Fibroblast of lung (primary cell): ENCODE measurements around the gene CRACDL. TPM values are rescaled to one million over a fixed set of nuclear protein-coding genes. Genes with fewer than 3 reads are reported as not detected.
"Not testable (repeated sequence)": the region's sequence is repeated elsewhere in the genome, so short reads cannot be mapped to it uniquely, and the experiment has no call there.

Experiments used
- DNase-seq, 2 donors: peaks; one replicate each; pipeline versions ENCODE4 v3.0.0 to v3.0.0-alpha.2; 2010; ENCODE audit warnings: low read depth in 2 of 2
- H2AFZ ChIP-seq: 2 replicates; pipeline ENCODE4 v1.5.1; 2012; ENCODE audit warnings: low read length, control low read depth, inconsistent platforms
- H3K27ac ChIP-seq: 2 replicates; pipeline ENCODE4 v1.5.1; 2011; ENCODE audit warnings: low read length, control low read depth; ENCODE audit not compliant: insufficient read depth
- H3K27me3 ChIP-seq: 2 replicates; pipeline ENCODE4 v1.5.1; 2011; ENCODE audit warnings: mild to moderate bottlenecking, low read length; ENCODE audit not compliant: control insufficient read depth, insufficient read depth
- H3K36me3 ChIP-seq: 2 replicates; pipeline ENCODE4 v1.5.1; 2011; ENCODE audit warnings: low read length; ENCODE audit not compliant: control insufficient read depth, insufficient read depth
- H3K4me1 ChIP-seq: 2 replicates; pipeline ENCODE4 v1.5.1; 2011; ENCODE audit warnings: low read length; ENCODE audit not compliant: control insufficient read depth, insufficient read depth; ENCODE audit errors: extremely low read depth
- H3K4me2 ChIP-seq: 2 replicates; pipeline ENCODE4 v1.5.1; 2011; ENCODE audit warnings: low read length, control low read depth; ENCODE audit not compliant: insufficient read depth; ENCODE audit errors: extremely low read depth
- H3K4me3 ChIP-seq, 4 experiments: fragments of 200-600 bp in 1 of 4; sonication (generic) in 1 of 4; replicated peaks in 1 of 4; 2 replicates each; pipeline ENCODE4 v1.5.1; 2011 to 2016; ENCODE audit warnings: low read length in 4 of 4, low read depth in 3 of 4, mild to moderate bottlenecking in 3 of 4, control low read depth in 2 of 4, inconsistent platforms in 1 of 4, mixed read lengths in 1 of 4; ENCODE audit not compliant: insufficient read depth in 1 of 4; ENCODE audit errors: control extremely low read depth in 1 of 4
- H3K79me2 ChIP-seq: 2 replicates; pipeline ENCODE4 v1.5.1; 2012; ENCODE audit warnings: mild to moderate bottlenecking, low read length, inconsistent platforms; ENCODE audit not compliant: control insufficient read depth, insufficient read depth
- H3K9ac ChIP-seq: 2 replicates; pipeline ENCODE4 v1.5.1; 2011; ENCODE audit warnings: mild to moderate bottlenecking, low read length, control low read depth; ENCODE audit not compliant: insufficient read depth
- H3K9me3 ChIP-seq: 2 replicates; pipeline ENCODE4 v1.5.1; 2012; ENCODE audit warnings: low read depth, low read length; ENCODE audit not compliant: control insufficient read depth, insufficient read depth
- H4K20me1 ChIP-seq: 2 replicates; pipeline ENCODE4 v1.5.1; 2011; ENCODE audit warnings: low read length; ENCODE audit not compliant: control insufficient read depth, insufficient read depth; ENCODE audit errors: extremely low read depth
- CTCF ChIP-seq, 2 donors: IDR thresholded peaks in 1 of 2; conservative IDR thresholded peaks in 1 of 2; 1 replicate in 1 of 2; 2 replicates in 1 of 2; pipeline ENCODE4 v1.5.1; 2011 to 2012; ENCODE audit warnings: low read length in 2 of 2, control low read depth in 1 of 2, inconsistent platforms in 1 of 2, low read depth in 1 of 2, mild to moderate bottlenecking in 1 of 2
- EZH2 ChIP-seq: IDR thresholded peaks from 2 replicates; pipeline ENCODE4 v1.5.1; 2012; ENCODE audit warnings: low read length, control low read depth, mild to moderate bottlenecking; ENCODE audit errors: missing control alignments
- polyA plus RNA-seq, 2 donors: library from polyadenylated mRNA; depleted of rRNA in 1 of 2; stranded (reverse) in 1 of 2; unstranded in 1 of 2; fragments of >200 nt; gene quantifications; 2 replicates each; pipeline ENCODE4 v1.2.1, GENCODE V29; 2011 to 2012; ENCODE audit warnings: missing spikeins in 1 of 2
- total RNA-seq: library from RNA; depleted of rRNA; stranded (reverse); fragments of >200 nt; gene quantifications from 2 replicates; pipeline ENCODE4 v1.2.1, GENCODE V29; 2014

Gene CRACDL
- total and polyA plus RNA-seq, 2 donors (not counting 1 experiment from before 2014, with no cell fraction given): not detected

- H3K4me1 ChIP-seq: no peaks in the 10 kb centered on the region
- H3K9me3 ChIP-seq: no peaks in the 10 kb centered on the region
- no peak overlapping the region for H3K4me2 ChIP-seq
- no peaks in the 10 kb centered on the region for H3K27me3 ChIP-seq
- H3K27ac ChIP-seq: no peak overlapping the region
- no peak overlapping the region for H3K9ac ChIP-seq
- no peak overlapping the region for H3K4me3 ChIP-seq
- TF ChIP-seq CTCF (conservative IDR thresholded peaks at IDR 0.05 in 1 of 2, IDR thresholded peaks at IDR 0.05 in 1 of 2; ENCODE audit: low read depth in 1 of 2, low read length in 2 of 2) (no peak), EZH2 (no peak)
- no peaks in the 10 kb centered on the region for H3K36me3 ChIP-seq
- H3K79me2 ChIP-seq: no peaks in the 10 kb centered on the region
- H4K20me1 ChIP-seq: no peaks in the 10 kb centered on the region
- no peak overlapping the region for H2AFZ ChIP-seq
- DNase-seq: no peak
Measured at GRCh38 chr2:98882368-98882767, 53.7 kb downstream of the CRACDL start.

DNA sequence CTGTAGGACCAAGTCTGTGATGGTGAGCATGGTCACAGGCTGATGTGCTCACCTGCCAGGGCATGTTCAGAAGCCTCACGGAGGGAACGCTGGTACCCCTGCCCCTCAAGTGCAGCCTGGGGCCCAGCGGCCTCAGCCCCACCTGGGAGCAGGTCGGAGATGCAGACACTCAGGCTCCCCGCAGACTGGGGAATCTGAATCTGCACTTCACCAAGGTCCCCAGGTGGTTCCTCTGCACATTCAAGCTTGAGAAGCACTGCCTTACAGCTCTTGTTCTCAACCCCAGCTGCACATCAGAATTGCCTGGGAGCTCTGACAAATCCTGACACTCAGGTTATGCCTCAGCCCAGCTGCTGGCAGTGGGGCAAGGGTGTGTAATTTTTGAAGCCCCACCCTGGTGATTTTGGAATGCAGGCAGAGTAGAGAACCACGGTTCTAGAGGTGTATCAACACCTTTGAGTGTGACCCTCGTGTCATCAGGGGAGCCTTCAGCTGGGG lies 54.8 kb downstream of the CRACDL start:
- no peak overlapping the region for H3K27ac ChIP-seq
- no peaks in the 10 kb centered on the region for H3K36me3 ChIP-seq
- H3K9ac ChIP-seq: no peak overlapping the region
- H3K79me2 ChIP-seq: no peaks in the 10 kb centered on the region
- H3K9me3 ChIP-seq: no peaks in the 10 kb centered on the region
- DNase-seq: no peak
- H4K20me1 ChIP-seq: no peaks in the 10 kb centered on the region
- H3K4me2 ChIP-seq: no peak overlapping the region
- H3K4me1 ChIP-seq: no peaks in the 10 kb centered on the region
- TF ChIP-seq CTCF (conservative IDR thresholded peaks at IDR 0.05 in 1 of 2, IDR thresholded peaks at IDR 0.05 in 1 of 2; ENCODE audit: low read depth in 1 of 2, low read length in 2 of 2): no peak
- no peak for TF ChIP-seq EZH2
- H3K27me3 ChIP-seq: no peaks in the 10 kb centered on the region
- no peak overlapping the region for H3K4me3 ChIP-seq
- H2AFZ ChIP-seq: no peak overlapping the region

DNA sequence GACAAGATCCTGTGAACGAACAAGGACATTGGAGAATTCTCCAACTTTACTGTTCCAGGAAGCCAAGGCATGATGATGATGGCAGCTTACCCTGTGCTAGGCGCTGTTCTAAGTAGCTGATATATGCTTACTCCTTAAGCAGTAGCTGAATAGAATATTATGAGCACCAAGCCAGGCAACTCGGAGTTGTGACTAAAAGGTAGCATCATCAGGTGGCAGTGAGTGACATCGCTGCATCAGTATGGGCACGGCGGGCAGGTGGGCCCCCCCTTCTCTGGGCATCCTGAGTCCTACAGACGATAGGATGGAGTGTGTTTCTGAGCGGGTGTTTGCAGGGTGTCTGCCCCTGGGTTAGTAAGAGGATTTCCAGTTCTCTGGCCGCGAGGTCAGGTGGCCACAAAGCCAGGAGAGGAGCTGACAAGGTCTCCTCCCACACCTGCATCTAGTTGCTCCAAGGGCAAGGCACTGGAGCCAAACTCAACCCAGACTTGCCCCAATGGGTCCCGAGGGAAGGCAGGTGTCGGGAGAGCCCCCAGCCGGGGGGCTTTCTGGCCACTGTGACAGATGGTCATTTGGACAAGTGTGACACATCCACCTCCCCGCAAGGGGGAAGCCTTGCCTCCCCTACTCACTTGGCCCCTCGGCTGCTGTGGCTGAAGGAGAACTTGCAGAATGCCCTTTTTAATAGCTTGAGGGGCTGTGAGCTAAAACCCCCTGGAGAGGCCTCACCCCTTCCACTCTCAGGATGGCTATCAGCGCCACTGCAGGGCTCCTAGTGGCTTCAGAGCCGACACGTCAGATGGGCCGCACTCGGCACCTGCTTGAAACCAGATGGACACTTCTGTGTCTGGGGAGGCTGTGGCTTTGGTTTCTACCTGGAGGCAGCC lies 55.5 kb downstream of the CRACDL start:
- Histone ChIP-seq H3K9ac (no peak overlapping the region), H3K4me3 (no peak overlapping the region), H3K4me1 (no peaks in the 10 kb centered on the region), H3K27me3 (no peaks in the 10 kb centered on the region), H3K79me2 (no peaks in the 10 kb centered on the region), H4K20me1 (no peaks in the 10 kb centered on the region), H2AFZ (no peak overlapping the region), H3K27ac (no peak overlapping the region), H3K9me3 (no peaks in the 10 kb centered on the region), H3K36me3 (no peaks in the 10 kb centered on the region), H3K4me2 (no peak overlapping the region)
- DNase-seq: no peak
- TF ChIP-seq CTCF (conservative IDR thresholded peaks at IDR 0.05 in 1 of 2, IDR thresholded peaks at IDR 0.05 in 1 of 2; ENCODE audit: low read depth in 1 of 2, low read length in 2 of 2): no peak
- TF ChIP-seq EZH2: no peak

- H3K4me1 ChIP-seq, H3K4me2 ChIP-seq, H3K9me3 ChIP-seq, H3K27me3 ChIP-seq, H3K36me3 ChIP-seq, H2AFZ ChIP-seq, H4K20me1 ChIP-seq, H3K4me3 ChIP-seq, H3K79me2 ChIP-seq, DNase-seq, H3K9ac ChIP-seq, H3K27ac ChIP-seq: not testable (repeated sequence)
Measured at GRCh38 chr2:98877658-98878057, 58.4 kb downstream of the CRACDL start.
